ENCODE measurements around the gene CD96.
"Not testable (repeated sequence)": the region's sequence is repeated elsewhere in the genome, so short reads cannot be mapped to it uniquely, and the experiment has no call there.

The CD96 gene

DNA sequence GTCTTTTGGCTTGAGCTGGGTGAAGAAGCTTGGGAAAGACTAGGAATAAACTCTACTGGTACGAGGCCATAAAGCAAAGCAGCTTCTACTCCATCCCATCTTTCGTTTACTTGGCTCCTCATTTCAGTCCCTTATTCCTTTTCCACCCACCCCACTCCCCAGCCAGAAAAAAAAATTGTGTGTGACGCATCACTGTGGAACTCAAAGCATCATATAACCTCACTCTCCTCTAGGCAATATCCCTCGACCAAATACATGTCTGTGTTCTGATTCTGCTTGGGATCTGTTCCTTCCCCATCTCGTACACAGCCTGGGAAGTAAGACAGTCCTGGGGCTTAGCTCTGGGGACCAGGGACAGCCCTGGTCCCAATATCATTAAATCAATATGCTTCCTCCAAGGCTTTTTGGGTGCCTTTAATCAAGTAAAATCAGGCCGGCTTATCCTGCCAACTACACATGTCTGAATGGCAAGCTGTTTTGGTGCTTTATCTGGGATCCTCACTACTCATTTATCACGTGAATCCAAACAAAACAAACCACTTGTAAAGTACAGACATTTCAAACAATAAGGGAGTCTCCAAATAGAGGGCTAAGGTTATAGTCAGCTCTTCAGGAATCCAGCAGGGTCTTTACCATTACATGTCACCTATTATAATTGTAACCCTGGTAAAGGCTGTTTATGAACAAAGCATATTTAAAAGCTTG lies 128.1 kb downstream of the CD96 start:
- DNase-seq (ENCODE audit: extremely low read depth in 1 of 2, low read depth in 1 of 2) = no peak

DNA sequence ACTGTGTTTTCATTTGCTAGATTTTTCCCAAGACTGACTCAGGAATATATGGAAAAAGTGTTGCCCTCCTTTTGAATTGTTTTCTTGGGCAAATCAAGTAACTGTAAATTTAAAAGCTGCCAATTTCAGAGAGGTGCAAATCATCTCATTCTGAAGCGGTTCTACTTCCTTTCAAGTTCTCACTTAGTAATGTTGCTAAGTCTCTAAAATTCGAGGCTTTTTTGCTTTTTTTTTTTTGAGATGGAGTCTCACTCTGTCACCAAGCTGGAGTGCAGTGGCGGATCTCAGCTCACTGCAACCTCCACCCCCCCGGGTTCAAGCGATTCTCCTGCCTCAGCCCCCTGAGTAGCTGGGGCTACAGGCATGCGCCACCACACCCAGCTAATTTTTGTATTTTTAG lies 130.5 kb downstream of the CD96 start:
- DNase-seq (ENCODE audit: extremely low read depth in 1 of 2, low read depth in 1 of 2) = not testable (repeated sequence)

DNA sequence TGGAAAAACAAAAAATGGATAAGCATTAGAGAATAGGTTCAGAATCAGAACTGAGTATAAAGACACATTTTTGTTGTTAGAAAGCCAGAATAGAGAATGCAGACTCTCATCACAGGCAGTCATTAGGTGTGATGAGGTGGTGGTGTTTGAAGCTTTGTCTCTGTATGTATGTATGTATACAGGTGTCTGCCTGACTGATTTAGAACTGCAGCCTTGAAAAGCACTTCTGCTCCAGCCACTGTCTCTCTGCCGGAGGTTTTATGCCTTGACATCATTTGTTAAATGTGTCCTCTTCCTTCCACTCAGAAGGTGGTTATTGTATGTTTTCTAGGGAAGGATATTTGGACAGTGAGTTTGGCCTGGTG lies 133.8 kb downstream of the CD96 start:
- no peak for DNase-seq (ENCODE audit: extremely low read depth in 1 of 2, low read depth in 1 of 2)

DNA sequence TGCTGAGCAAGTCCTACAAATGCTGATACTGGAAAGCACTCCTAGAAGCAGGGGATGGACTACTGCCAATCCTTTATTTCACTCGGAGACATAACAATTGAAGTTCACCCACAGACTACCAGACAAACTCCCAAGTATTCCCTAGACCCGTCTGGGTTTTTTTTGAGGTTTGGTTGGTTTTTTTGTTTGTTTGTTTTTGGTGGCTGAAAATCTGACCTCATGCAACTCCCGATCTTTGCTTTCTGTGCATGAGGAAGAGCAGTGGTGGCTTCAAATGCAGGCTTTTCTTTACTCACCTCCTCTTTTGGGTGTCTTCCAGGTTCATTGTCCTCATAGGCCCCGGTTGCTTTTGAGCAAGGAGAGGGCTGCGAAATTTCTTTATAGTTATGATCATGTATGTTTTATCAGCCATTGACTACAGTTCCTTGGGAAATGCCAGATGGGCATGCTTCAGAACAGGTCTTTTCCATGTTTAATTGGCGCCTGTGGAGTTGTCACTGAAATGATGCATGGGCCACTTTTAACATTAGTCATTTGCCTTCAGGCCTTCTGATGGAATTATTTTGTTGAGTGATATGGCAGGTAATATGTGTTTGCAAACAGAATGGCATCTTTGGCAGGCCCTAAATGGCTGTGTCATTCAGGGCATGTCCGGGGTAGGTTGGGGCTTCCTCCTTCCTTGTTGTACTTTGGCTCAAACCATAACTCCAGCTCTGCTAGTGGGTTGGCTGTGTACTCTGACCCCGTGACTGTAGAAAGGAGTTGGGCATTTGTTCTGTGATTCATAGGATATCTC lies 134.4 kb downstream of the CD96 start:
- DNase-seq (ENCODE audit: extremely low read depth in 1 of 2, low read depth in 1 of 2) = no peak

DNA sequence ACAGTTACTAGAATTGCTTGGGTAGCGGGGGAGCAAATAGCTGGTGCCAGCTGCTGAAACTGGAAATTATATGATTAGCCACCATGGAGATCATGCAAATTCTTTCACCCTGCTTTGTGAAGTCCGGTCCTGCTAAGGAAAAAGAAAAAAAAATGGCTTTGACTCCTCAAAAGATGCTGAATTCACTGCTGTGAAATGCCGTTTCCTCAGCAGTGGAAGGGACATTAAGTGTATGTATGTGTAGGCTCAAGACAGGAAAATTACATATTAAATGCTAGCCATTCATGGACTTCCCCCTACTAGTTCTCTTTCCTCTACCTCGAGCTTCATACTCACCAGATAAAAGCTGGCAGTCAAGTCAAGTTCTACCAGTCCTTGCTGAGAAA lies 135.0 kb downstream of the CD96 start:
- DNase-seq (ENCODE audit: extremely low read depth in 1 of 2, low read depth in 1 of 2) = no peak

DNA sequence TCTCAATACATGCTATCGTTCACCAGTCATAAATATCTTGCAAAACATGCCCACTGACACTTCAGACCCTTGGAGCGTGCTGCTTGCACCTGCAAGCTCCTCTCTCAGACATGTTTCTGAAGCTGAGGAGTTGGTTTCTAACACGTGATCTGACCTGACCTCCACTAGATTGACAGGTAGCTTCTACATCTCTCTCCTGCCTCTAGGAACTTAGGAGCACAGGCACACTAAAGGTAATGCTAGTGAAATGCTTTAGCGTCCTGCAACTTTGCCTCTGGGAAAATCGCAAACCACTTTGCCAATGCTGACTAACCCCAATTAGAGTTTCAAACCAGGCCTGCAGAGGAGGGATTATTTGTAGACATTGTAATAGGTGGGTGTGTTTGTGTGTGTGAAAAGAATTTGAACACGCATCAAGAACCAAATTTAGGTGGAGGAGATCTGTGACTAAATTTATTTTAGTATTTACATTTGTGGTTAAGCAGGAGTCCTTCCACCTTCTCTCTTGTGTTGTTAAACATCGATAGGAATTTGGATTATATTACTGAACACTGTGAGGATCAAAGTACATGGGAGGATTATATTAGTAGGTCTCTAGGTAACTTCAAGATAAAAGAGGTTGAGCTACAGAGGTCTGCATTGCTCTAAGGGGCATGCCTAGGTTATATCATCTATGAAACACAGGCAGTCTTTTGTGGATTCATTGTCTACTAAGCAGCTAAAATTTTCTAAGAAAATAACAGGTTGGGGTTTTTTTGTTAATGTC lies 139.8 kb downstream of the CD96 start:
- no peak for DNase-seq (ENCODE audit: extremely low read depth in 1 of 2, low read depth in 1 of 2)

DNA sequence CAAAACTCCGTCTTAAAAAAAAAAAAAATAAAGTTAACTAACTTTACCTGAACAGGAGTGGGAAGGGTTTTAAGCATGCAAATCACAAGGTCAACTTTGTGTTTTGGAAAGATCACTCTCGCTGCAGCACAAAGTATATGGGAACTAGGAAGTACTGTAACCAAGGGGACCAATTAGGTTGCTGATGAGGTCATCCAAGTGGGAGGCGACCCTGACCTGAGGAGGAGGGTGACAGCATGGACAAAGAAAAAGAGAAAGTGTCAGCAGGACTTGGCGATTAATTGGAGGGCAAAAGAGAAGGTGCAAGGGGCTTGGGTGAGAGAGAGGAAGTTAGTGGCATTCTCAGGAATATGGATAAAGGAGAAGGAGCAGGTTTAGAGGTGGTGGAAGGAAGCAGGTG lies 142.6 kb downstream of the CD96 start:
- DNase-seq (ENCODE audit: extremely low read depth in 1 of 2, low read depth in 1 of 2) = no peak

DNA sequence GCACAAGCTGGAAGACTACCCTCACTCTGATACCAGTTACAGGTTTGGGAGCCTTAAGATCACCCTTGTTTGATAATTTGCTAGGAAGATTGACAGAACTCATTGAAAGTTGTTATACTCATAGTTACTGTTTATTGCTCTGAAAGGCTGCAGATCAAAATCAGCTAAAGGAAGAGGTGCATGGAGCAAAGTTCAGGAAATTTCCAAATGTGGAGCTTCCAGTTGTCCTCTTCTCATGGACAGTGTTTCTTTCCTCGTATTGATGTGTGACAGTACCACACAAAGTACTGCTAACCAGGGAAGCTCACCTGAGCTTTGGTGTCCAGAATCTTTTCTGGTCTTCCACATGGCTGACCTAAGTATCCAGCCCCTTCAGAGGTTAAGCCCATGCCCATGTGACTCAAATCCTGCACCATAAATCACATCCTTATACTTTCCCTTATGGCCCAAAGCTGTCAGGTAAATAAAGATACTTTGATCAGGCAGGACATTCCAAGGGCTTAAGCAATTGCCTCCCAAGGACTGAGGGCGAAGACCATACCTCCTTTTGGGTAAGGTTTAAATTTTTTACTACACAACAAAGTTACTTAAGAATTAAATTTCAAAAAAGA lies 146.3 kb downstream of the CD96 start:
- DNase-seq (ENCODE audit: extremely low read depth in 1 of 2, low read depth in 1 of 2) = no peak

DNA sequence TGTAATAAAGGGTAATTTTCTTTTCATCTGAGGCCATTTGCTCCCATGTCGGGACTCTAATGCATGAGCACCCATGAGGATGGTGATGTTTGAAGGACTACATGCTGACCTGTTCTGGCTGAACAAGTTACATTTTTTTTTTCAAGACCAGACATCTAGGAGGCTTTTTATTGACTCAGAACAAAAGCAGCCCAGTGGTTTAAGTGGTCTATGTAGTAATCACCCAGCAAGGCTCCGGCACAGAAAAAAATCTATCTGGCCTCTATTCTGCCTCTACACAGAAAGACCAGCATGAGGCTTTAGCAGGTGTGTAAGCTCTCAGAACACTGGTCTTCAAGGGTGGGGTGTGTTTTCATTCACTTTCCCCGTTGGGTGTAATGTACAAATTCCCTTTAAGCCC lies 148.2 kb downstream of the CD96 start:
- no peak for DNase-seq (ENCODE audit: extremely low read depth in 1 of 2, low read depth in 1 of 2)

DNA sequence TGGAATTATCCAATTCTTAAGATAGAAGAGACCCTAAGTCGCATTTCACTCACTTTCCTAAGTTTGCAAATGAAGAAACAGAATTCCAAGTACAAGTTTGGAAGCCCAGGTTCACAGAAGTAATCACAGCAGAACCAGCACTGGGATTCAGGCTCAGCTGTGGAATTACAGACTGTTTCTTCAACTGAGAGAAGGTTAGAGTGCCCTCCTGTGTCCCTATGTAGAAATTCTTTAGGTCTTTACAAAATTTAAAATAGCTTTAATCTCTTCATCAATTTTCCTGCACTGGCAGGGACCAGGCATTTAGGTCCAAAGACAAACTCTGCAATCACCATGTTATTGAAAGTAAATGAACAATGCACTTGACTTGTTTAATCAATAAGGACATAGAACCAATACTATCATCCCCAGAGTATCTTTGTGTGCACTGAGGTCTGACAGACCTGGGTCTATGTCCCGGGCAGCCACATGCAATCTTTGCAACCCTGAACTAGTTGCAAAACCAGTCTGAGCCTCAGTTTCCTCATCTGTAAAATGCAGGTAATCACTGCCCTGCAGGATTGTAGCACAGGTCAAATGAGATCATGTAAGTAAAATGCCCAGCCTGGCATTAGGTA lies 149.4 kb downstream of the CD96 start:
- no peak for DNase-seq (ENCODE audit: extremely low read depth in 1 of 2, low read depth in 1 of 2)

DNA sequence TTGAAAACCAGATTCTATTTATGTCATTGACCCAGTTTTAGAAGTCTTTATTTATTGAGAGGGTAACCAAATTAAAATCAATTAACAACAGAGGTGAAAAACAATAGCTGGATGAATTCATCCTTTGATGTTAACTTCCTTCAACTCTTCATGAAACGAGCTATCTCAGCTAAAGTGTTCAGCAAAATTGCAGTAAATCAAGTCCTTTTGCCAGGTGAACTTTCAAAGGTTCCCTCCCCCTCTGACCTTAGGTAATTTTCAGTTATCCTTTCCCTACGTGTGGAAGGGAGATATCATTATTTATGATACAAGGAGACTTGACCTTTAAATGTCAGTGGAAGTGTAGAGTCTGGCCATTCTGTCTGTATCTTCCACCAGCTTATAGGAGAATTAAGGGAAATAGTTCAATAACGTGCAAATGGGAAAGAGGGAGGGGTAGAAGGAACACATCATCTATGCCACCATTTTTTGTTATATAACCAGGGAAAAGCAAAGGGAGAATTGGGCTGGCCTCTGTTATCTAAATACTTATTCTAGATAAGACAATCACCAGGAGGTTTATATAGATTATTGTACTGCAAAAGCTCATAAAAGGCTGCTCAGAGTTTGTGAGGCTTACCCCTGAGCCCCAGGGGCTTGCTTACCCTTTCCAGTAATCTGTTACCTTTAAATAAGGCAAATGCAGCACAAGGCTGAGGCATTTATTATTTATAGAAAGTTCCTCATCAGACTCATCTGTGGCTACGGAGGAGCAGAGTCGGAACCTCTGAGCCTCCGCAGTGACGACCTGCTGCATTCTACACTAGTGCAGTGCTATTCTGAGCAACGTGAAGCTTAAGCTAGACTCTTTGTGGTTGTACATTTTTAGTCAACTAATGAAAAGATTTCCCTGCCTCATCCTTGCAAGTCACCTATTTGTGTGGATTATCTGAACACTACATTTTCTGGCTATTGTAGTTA lies 150.9 kb downstream of the CD96 start:
- no peak for DNase-seq (ENCODE audit: extremely low read depth in 1 of 2, low read depth in 1 of 2)

DNA sequence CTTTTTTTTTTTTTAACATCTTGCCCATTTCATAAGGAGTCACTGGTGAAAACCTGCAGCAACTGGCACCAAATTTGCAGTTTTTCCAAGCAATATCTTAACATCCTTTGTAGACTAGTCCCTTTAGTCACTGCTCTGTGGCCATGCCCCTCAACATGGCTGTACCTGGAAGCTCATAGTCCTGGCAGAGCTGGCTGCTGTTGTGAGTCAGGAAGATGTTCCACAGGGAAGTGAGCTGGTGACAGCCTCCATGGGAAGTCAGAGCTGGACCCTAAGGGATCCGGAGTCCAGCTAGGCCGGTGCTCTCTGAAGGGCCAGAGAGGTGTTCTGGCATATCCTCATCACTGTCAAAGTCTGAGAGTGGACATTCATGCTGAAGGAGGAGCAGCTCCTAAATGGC lies 152.5 kb downstream of the CD96 start:
- DNase-seq (ENCODE audit: extremely low read depth in 1 of 2, low read depth in 1 of 2) = no peak

DNA sequence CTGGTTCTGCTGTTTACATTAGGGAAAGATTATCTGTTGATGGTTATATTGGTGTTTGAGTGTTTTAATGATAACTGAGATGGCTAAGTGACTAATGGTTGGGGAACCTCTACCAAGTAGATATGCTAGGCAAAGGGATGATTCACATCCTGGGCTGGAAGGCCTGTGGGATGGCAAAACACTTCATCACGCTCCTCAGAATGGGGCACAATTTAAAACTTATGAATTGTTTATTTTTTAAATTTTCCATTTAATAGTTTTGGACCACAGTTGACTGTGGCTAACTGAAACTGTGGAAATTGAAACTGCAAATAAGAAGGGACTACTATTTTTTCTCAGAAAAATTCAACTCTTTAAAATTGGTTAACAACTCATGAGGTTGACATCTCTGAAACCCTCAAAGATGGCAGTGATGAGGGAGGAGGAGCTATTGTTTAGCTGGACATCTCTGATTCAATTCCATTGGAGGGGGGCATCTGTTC lies 153.7 kb downstream of the CD96 start:
- DNase-seq (ENCODE audit: extremely low read depth in 1 of 2, low read depth in 1 of 2) = no peak

DNA sequence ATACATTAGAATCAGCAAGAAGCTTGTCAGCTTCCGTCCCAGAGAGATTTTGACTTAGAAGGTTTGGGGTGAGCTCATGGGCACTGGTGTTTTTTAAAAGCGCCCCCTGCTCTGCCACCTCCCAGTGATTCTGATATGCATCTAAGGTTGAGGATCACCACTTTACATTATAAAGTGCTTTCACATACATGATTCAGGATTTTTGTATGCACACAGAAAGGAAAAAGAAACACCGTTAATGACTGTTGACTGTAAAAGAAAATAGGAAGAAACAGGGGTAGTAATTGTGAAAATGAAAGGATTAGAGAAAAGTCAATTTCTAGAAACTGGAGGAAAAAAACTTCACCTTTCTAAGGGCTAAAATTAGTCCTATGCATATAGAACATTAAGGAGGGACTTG lies 158.1 kb downstream of the CD96 start:
- no peak for DNase-seq (ENCODE audit: extremely low read depth in 1 of 2, low read depth in 1 of 2)

DNA sequence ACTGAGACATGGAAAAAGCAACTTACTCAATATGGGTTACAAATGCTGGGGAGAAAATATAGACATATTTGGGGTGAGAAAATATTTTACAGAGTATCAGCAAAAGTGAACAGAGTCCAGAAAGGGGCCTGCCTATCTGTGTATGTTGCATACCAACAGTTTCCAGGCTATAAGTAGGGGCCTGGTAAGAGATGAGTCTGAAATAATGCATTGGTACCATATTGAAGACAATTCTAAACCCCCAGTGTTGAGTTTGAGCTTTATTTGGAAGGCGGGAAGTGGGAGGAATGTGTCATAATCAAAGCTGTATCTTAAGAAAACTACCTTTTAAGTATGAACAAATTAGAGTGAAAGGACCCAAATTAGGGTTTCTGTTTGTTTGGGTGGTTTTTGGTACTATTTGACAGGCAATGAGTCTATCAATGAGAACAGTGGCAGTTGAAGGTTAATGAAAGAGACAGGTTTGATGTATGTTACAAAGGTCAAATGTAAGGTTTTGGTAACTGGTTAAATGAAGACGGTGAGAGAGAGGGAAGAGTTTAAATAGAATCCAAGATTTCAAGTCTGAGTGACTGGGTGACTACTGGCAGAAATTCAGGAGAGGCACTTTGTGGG lies 159.4 kb downstream of the CD96 start:
- no peak for DNase-seq (ENCODE audit: extremely low read depth in 1 of 2, low read depth in 1 of 2)
